Vagina (tissue), 2 donors: ENCODE measurements around the gene CPLX4.

Source experiments
- CTCF ChIP-seq, 3 experiments: fragments of 450-650 bp in 2 of 3; fragments of 200-600 bp in 1 of 3; sonication (generic) in 1 of 3; IDR thresholded peaks; one replicate each; pipeline ENCODE4 v1.5.1; 2017 to 2019; ENCODE audit warnings: antibody characterized with exemption in 3 of 3, mild to moderate bottlenecking in 2 of 3, moderate library complexity in 2 of 3
- POLR2A ChIP-seq, 2 donors: fragments of 450-650 bp; IDR thresholded peaks; one replicate each; pipeline ENCODE4 v1.6.1; 2017; ENCODE audit warnings: antibody characterized with exemption in 2 of 2, mild to moderate bottlenecking in 2 of 2, moderate library complexity in 2 of 2
- POLR2AphosphoS5 ChIP-seq, 2 donors: sonication (generic); formaldehyde crosslinking; IDR thresholded peaks; one replicate each; pipeline ENCODE4 v1.9.0; 2017; ENCODE audit warnings: antibody characterized with exemption in 2 of 2, mild to moderate bottlenecking in 2 of 2, low read depth in 1 of 2; ENCODE audit not compliant: insufficient read depth in 1 of 2

- TF ChIP-seq CTCF (IDR thresholded peaks at IDR 0.05), result no peak
- TF ChIP-seq POLR2AphosphoS5 (IDR thresholded peaks at IDR 0.05; ENCODE audit: insufficient read depth in 1 of 2, low read depth in 1 of 2), result no peak
- TF ChIP-seq POLR2A (IDR thresholded peaks at IDR 0.05), result no peak
These were observed 10.2 kb upstream of the CPLX4 start for GRCh38 chr18:59328683-59329082.
